ENCODE measurements around the gene SLC5A6.

The SLC5A6 gene

DNA sequence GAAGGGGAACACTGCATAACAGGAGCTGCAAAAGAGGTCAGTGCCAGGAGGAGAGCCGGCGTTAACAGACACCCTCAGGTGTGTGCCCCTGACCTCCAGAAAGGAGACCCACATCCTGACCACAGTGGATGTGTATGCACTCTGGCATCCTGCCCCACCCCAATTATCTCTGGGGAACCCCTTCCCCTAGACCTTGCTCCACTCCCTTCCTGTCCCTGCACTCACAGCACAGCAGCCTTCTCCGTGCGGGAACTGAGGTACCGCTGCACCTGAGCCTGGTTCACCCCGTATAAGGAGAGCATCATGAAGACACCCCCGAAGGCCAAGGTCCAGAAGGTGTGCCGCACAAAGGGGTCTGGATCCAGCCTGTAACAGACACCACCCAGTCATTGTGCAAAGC, 7.5 kb downstream of the SLC5A6 start:
- no CpG with 5 or more reads among the region's 8 CpGs for WGBS (ENCODE audit: extremely low coverage, insufficient coverage, insufficient read length)
- H4K8ac ChIP-seq (ENCODE audit: low read depth, low read length), result no peak overlapping the region
- H2BK120ac ChIP-seq (ENCODE audit: insufficient read depth, low read length, poor library complexity), result no peak overlapping the region
- no peak overlapping the region for H2AK5ac ChIP-seq (ENCODE audit: low read length)
- H3K4me3 ChIP-seq (ENCODE audit: low read depth, low read length), result no peak overlapping the region
- no peaks in the 10 kb centered on the region for H3K27me3 ChIP-seq (ENCODE audit: insufficient read depth, low read length)
- no peak overlapping the region for H4K91ac ChIP-seq (ENCODE audit: low read depth, low read length)
- no peak overlapping the region for H3K4ac ChIP-seq (ENCODE audit: low read depth, low read length)
- no peak overlapping the region for H3K14ac ChIP-seq (ENCODE audit: low read length)
- no peak overlapping the region for H3K23ac ChIP-seq (ENCODE audit: low read length)
- H3K4me2 ChIP-seq (ENCODE audit: low read length), result no peak overlapping the region
- no peak overlapping the region for H2AFZ ChIP-seq (ENCODE audit: insufficient read depth, low read length, poor library complexity)
- H4K12ac ChIP-seq (ENCODE audit: low read depth, low read length), result no peak overlapping the region
- H3K27ac ChIP-seq (ENCODE audit: low read depth, low read length), result no peak overlapping the region
- H3K9ac ChIP-seq (ENCODE audit: low read length), result no peak overlapping the region
- no peak for DNase-seq
- no peak overlapping the region for H2BK5ac ChIP-seq (ENCODE audit: low read depth, low read length, poor library complexity)
- H3K79me1 ChIP-seq (ENCODE audit: low read length), result peaks cover 12% of the 10 kb centered on the region
- H3K4me1 ChIP-seq (ENCODE audit: control insufficient read depth in 1 of 2, insufficient read depth in 2 of 2, low read length in 2 of 2), result peaks cover 11 to 23% of the 10 kb centered on the region in 2 experiments
- H3K36me3 ChIP-seq (ENCODE audit: control insufficient read depth in 1 of 2, insufficient read depth in 2 of 2, low read length in 2 of 2), result peaks cover 71 to 85% of the 10 kb centered on the region in 2 experiments
- H3K79me2 ChIP-seq (ENCODE audit: control insufficient read depth, insufficient read depth, low read length, poor library complexity), result peaks cover 5% of the 10 kb centered on the region
- no peak overlapping the region for H3K18ac ChIP-seq (ENCODE audit: low read length)
- peaks cover 2% of the 10 kb centered on the region for H3K9me3 ChIP-seq (ENCODE audit: insufficient read depth, low read depth, low read length)
- H2BK12ac ChIP-seq (ENCODE audit: low read length), result no peak overlapping the region

DNA sequence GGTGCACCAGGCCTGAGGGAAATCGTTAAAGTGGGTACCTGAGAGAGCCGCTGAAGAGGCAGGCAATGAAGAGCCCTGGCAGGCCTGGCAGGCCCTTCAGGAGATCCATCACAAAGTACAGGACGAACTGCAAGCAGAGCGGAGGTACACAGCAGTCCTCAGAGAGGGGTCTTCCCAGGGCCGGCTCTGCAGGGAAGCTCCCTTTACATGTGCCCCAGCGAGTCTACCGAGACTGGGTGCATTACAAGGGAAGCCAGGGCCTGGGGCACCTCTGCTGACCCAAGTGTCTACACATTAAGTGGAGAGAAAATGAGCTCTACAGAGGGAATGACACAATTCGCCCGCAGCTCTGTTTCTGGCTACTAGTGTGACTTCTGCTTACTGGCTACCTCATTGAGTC, 8.3 kb downstream of the SLC5A6 start:
- Histone ChIP-seq H3K79me1 (ENCODE audit: low read length) (peaks cover 12% of the 10 kb centered on the region), H3K9ac (ENCODE audit: low read length) (no peak overlapping the region), H3K79me2 (ENCODE audit: control insufficient read depth, insufficient read depth, low read length, poor library complexity) (peaks cover 5% of the 10 kb centered on the region), H2BK5ac (ENCODE audit: low read depth, low read length, poor library complexity) (no peak overlapping the region), H3K4me3 (ENCODE audit: low read depth, low read length) (no peak overlapping the region), H4K8ac (ENCODE audit: low read depth, low read length) (no peak overlapping the region), H3K4me2 (ENCODE audit: low read length) (no peak overlapping the region), H2BK120ac (ENCODE audit: insufficient read depth, low read length, poor library complexity) (no peak overlapping the region), H2AFZ (ENCODE audit: insufficient read depth, low read length, poor library complexity) (no peak overlapping the region), H3K27me3 (ENCODE audit: insufficient read depth, low read length) (no peaks in the 10 kb centered on the region), H3K27ac (ENCODE audit: low read depth, low read length) (no peak overlapping the region), H4K91ac (ENCODE audit: low read depth, low read length) (no peak overlapping the region), H3K23ac (ENCODE audit: low read length) (no peak overlapping the region), H3K36me3 (ENCODE audit: control insufficient read depth in 1 of 2, insufficient read depth in 2 of 2, low read length in 2 of 2) (peaks cover 74 to 89% of the 10 kb centered on the region in 2 experiments), H2AK5ac (ENCODE audit: low read length) (no peak overlapping the region), H3K14ac (ENCODE audit: low read length) (no peak overlapping the region), H2BK12ac (ENCODE audit: low read length) (no peak overlapping the region), H3K4me1 (ENCODE audit: control insufficient read depth in 1 of 2, insufficient read depth in 2 of 2, low read length in 2 of 2) (peaks cover 15 to 25% of the 10 kb centered on the region in 2 experiments), H4K12ac (ENCODE audit: low read depth, low read length) (no peak overlapping the region), H3K9me3 (ENCODE audit: insufficient read depth, low read depth, low read length) (peaks cover 2% of the 10 kb centered on the region), H3K4ac (ENCODE audit: low read depth, low read length) (no peak overlapping the region), H3K18ac (ENCODE audit: low read length) (no peak overlapping the region)
- WGBS (ENCODE audit: extremely low coverage, insufficient coverage, insufficient read length), result no CpG with 5 or more reads among the region's 9 CpGs
- DNase-seq, result no peak

DNA sequence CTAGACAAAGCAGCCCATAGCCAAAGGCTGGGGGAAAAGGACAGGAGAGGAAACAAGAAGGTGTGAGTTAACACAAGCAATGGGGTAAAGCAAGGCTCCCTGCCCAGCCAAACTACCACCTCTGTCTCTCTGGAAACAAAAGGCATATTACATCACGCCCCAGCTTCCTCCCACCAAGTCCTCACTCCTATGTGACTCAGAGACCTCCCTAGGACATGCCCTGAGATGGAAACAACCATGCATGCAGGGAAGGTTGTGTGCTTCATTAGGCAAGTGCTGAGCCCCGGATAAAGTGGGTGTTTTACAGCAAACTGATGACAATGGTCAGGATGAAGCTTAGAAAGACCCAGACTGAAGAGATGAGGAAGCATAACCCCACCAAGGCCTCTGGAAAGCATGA, 9.2 kb downstream of the SLC5A6 start:
- H3K14ac ChIP-seq (ENCODE audit: low read length), result no peak overlapping the region
- H2AFZ ChIP-seq (ENCODE audit: insufficient read depth, low read length, poor library complexity), result no peak overlapping the region
- no CpG with 5 or more reads among the region's 2 CpGs for WGBS (ENCODE audit: extremely low coverage, insufficient coverage, insufficient read length)
- no peak overlapping the region for H2BK120ac ChIP-seq (ENCODE audit: insufficient read depth, low read length, poor library complexity)
- H2BK12ac ChIP-seq (ENCODE audit: low read length), result no peak overlapping the region
- no peaks in the 10 kb centered on the region for H3K27me3 ChIP-seq (ENCODE audit: insufficient read depth, low read length)
- no peak overlapping the region for H2BK5ac ChIP-seq (ENCODE audit: low read depth, low read length, poor library complexity)
- no peak overlapping the region for H3K4ac ChIP-seq (ENCODE audit: low read depth, low read length)
- H3K79me2 ChIP-seq (ENCODE audit: control insufficient read depth, insufficient read depth, low read length, poor library complexity), result no peaks in the 10 kb centered on the region
- peaks cover 7 to 21% of the 10 kb centered on the region in 2 experiments for H3K4me1 ChIP-seq (ENCODE audit: control insufficient read depth in 1 of 2, insufficient read depth in 2 of 2, low read length in 2 of 2)
- H3K36me3 ChIP-seq (ENCODE audit: control insufficient read depth in 1 of 2, insufficient read depth in 2 of 2, low read length in 2 of 2), result peaks cover 68 to 83% of the 10 kb centered on the region in 2 experiments
- peaks cover 2% of the 10 kb centered on the region for H3K9me3 ChIP-seq (ENCODE audit: insufficient read depth, low read depth, low read length)
- DNase-seq, result no peak
- no peak overlapping the region for H4K8ac ChIP-seq (ENCODE audit: low read depth, low read length)
- H3K4me2 ChIP-seq (ENCODE audit: low read length), result no peak overlapping the region
- no peak overlapping the region for H4K12ac ChIP-seq (ENCODE audit: low read depth, low read length)
- H3K79me1 ChIP-seq (ENCODE audit: low read length), result peaks cover 7% of the 10 kb centered on the region
- no peak overlapping the region for H3K9ac ChIP-seq (ENCODE audit: low read length)
- no peak overlapping the region for H3K27ac ChIP-seq (ENCODE audit: low read depth, low read length)
- no peak overlapping the region for H2AK5ac ChIP-seq (ENCODE audit: low read length)
- no peak overlapping the region for H3K18ac ChIP-seq (ENCODE audit: low read length)
- H3K23ac ChIP-seq (ENCODE audit: low read length), result no peak overlapping the region
- H3K4me3 ChIP-seq (ENCODE audit: low read depth, low read length), result no peak overlapping the region
- H4K91ac ChIP-seq (ENCODE audit: low read depth, low read length), result no peak overlapping the region

DNA sequence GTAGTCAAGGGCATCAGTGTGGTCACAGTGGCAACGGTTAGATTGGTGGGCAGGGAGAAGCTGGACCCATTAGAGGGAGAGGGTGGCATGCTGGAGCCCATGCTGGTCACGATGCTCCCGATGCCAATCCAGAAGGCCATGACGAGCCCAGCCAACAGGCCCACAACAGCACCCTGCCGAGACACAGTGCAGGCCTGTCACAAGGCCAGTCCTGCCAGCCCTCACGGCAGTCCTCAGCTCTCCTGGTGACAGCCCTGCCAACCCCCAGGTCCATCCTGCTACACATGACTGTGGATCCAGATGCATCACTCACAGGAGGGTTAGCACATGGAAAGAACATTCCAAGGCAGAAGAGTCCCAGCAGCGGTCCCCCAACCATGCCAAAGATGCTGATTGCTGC, 10.4 kb downstream of the SLC5A6 start:
- Histone ChIP-seq H2AFZ (ENCODE audit: insufficient read depth, low read length, poor library complexity) (no peak overlapping the region), H4K12ac (ENCODE audit: low read depth, low read length) (no peak overlapping the region), H3K27me3 (ENCODE audit: insufficient read depth, low read length) (no peaks in the 10 kb centered on the region), H2AK5ac (ENCODE audit: low read length) (no peak overlapping the region), H3K4me1 (ENCODE audit: control insufficient read depth in 1 of 2, insufficient read depth in 2 of 2, low read length in 2 of 2) (peaks cover 7 to 12% of the 10 kb centered on the region in 2 experiments), H3K9ac (ENCODE audit: low read length) (no peak overlapping the region), H3K4me2 (ENCODE audit: low read length) (no peak overlapping the region), H2BK12ac (ENCODE audit: low read length) (no peak overlapping the region), H3K14ac (ENCODE audit: low read length) (no peak overlapping the region), H3K4ac (ENCODE audit: low read depth, low read length) (no peak overlapping the region), H3K79me1 (ENCODE audit: low read length) (peaks cover 7% of the 10 kb centered on the region), H3K4me3 (ENCODE audit: low read depth, low read length) (peak overlapping the region; percentile 40), H4K91ac (ENCODE audit: low read depth, low read length) (no peak overlapping the region), H3K23ac (ENCODE audit: low read length) (no peak overlapping the region), H3K79me2 (ENCODE audit: control insufficient read depth, insufficient read depth, low read length, poor library complexity) (no peaks in the 10 kb centered on the region), H2BK5ac (ENCODE audit: low read depth, low read length, poor library complexity) (no peak overlapping the region), H3K36me3 (ENCODE audit: control insufficient read depth in 1 of 2, insufficient read depth in 2 of 2, low read length in 2 of 2) (peaks cover 59 to 72% of the 10 kb centered on the region in 2 experiments), H2BK120ac (ENCODE audit: insufficient read depth, low read length, poor library complexity) (no peak overlapping the region), H3K9me3 (ENCODE audit: insufficient read depth, low read depth, low read length) (peaks cover 2% of the 10 kb centered on the region), H3K27ac (ENCODE audit: low read depth, low read length) (no peak overlapping the region), H4K8ac (ENCODE audit: low read depth, low read length) (no peak overlapping the region), H3K18ac (ENCODE audit: low read length) (no peak overlapping the region)
- DNase-seq, result no peak
- WGBS (ENCODE audit: extremely low coverage, insufficient coverage, insufficient read length), result no CpG with 5 or more reads among the region's 7 CpGs
